ENCODE measurements around the gene OR4C45.
"Not testable (repeated sequence)": the region's sequence is repeated elsewhere in the genome, so short reads cannot be mapped to it uniquely, and the experiment has no call there.

- TF ChIP-seq EZH2 (IDR thresholded peaks at IDR 0.05; ENCODE audit: insufficient read depth, poor library complexity, severe bottlenecking); EZH2phosphoT487 (IDR thresholded peaks at IDR 0.05; ENCODE audit: insufficient read depth, low read depth): not testable (repeated sequence)
Measured at GRCh38 chr11:50063056-50063455, 30.4 kb downstream of the OR4C45 start.

Data from GM23248 (cell line).